GM20431 (cell line): ENCODE measurements around the gene PIK3IP1.
"Not testable (repeated sequence)": the region's sequence is repeated elsewhere in the genome, so short reads cannot be mapped to it uniquely, and the experiment has no call there.

Experiments used
- in situ Hi-C: fragments of 300-500 bp; cut with MseI, MboI; formaldehyde crosslinking; loops from one replicate; pipeline ENCODE4 v1.15.0; 2020; ENCODE audit warnings: low sequenced_read_pairs; ENCODE audit not compliant: unreplicated experiment

Gene PIK3IP1

DNA sequence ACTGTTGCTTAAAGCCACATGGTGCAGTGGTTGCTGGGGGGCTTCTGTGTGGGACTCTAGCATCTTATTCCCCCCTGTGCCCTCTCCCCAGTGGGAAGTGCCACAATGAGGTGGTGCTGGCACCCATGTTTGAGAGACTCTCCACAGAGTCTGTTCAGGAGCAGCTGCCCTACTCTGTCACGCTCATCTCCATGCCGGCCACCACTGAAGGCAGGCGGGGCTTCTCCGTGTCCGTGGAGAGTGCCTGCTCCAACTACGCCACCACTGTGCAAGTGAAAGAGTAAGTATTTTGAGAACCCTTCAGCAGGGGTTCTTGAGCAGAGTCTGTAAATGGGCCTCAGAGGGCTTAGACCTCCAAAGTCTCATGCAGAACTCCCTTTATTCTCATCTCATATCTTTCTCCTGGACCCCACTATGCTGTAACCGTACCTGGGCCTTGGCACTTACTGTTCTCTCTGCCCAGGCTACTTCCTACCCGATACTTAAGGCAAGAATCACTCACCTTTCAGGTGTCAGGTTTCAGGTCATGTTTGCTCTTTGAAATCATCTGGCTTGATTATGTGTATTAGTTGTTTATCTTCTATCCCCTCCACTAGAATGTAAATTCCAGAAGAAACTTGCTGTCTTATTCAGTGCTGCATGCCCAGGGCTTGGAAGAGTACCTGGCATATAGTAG lies 32.4 kb downstream of the PIK3IP1 start:
- in situ Hi-C loops, result no loop called here

GRCh38 chr22:31253949-31254348 lies 38.3 kb downstream of the PIK3IP1 start:
- in situ Hi-C loops, result no loop called here

GRCh38 chr22:31250740-31251600 lies 41.3 kb downstream of the PIK3IP1 start:
- in situ Hi-C loops, result no loop called here

DNA sequence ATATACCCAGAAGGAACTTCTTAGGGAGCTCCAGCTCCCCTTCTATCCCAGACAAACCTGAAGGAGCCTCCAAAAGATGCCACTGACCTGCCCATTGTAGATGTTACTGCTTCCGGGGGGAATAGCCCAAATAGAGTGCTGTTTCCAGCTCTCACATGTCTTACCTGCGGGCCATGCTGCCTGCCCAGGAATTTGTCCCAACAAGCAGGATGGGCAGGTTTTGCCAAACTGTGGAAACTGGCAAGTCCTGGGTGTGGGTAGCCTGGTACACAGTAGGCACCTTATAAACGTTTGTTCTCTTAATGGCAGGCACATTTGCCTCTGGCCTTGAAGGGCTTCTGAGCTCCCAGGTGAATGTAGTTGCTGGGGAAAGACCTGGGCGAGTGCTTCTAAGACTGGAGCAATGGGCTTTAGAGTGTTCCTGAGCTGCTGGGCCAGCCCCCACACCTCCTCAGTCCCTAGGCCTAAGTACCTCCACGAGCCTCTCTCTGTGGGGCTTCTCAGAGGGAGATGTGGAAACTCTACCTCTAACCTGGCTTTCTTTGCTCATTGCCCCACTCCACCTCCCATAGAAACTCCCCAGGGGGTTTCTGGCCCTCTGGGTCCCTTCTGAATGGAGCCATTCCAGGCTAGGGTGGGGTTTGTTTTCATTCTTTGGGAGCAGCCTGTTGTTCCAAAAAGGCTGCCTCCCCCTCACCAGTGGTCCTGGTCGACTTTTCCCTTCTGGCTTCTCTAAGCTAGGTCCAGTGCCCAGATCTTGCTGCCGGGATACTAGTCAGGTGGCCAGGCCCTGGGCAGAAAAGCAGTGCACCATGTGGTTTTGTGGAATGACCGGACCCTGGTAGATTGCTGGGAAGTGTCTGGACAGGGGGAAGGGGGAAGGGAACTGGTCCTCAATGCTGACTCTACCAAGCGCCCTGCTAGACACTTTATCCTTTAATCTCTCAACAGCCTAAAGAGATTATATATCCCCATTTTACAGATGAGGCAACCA lies 43.0 kb downstream of the PIK3IP1 start:
- in situ Hi-C loops, result no loop called here

DNA sequence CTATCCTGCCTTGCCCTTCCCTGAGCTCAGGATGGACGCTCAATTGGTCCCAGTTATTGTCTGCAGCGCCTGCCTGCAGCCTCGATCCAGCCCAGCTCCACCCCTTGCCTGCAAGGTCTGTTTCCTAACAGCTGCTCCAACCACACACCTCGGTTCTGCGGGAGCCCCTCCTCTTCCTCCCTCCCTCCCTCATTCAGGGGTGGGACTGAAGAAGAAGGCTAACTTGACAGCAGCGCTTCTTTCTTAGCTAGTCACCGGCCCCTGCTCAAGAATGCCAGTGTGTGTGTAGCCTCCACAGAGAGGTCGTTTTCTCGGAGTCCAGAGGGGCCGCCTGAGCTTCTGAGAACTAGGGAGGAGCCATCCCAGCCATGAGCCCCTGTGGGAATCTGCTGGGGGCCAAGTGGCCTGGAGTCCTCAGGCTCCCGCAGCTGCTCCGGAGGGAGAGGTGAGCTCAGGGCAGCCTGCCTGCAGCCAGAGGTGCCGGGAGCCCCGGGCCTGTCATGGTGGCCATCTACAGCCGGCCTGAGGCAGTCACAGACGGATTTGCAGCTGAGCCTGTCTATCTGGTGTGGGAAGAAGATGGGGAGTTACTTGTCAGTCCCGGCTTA lies 44.0 kb downstream of the PIK3IP1 start:
- in situ Hi-C loops, result no loop called here

DNA sequence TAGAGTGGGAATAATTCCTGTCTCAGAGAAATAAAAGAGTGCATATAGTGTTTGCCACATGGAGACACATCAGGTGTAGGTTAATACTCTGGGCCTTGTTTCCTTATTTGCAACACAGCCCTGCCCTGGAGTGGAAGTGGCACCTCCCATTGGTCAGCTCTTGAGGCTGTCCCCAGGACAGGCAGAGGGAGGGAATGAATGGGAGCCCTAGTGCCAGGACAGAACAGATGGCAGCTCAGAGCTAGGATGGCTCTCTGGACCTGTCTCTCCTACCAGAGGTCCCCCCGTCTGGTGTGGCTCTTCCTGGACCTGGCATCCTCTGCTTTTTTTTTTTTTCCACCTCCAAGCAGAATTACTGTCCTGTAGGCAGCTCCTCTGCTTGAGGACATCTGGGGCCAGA lies 44.6 kb downstream of the PIK3IP1 start:
- in situ Hi-C loops, result no loop called here

DNA sequence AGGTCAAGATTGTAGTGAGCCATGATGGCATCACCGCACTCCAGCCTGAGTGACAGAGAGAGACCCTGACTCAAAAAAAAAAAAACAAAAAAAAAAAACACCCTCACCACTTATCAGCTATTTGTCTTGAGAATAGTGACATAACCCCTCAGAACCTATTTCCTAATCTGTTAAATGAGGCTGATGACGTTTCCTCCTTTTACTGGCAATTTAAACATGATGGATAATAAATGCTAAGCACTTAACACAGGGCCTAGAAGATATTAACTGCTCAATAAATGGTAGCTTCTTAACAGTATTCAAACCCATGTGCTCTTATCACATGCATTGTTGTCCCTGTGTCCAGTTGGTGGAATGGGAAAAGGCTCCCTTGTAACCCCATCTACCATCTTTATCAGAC lies 45.6 kb downstream of the PIK3IP1 start:
- in situ Hi-C loops, result no loop called here

GRCh38 chr22:31245998-31246397 lies 46.3 kb downstream of the PIK3IP1 start:
- in situ Hi-C loops, result not testable (repeated sequence)

- in situ Hi-C loops, result no loop called here
Observed at GRCh38 chr22:31244943-31245451, 47.3 kb downstream of the PIK3IP1 start.

DNA sequence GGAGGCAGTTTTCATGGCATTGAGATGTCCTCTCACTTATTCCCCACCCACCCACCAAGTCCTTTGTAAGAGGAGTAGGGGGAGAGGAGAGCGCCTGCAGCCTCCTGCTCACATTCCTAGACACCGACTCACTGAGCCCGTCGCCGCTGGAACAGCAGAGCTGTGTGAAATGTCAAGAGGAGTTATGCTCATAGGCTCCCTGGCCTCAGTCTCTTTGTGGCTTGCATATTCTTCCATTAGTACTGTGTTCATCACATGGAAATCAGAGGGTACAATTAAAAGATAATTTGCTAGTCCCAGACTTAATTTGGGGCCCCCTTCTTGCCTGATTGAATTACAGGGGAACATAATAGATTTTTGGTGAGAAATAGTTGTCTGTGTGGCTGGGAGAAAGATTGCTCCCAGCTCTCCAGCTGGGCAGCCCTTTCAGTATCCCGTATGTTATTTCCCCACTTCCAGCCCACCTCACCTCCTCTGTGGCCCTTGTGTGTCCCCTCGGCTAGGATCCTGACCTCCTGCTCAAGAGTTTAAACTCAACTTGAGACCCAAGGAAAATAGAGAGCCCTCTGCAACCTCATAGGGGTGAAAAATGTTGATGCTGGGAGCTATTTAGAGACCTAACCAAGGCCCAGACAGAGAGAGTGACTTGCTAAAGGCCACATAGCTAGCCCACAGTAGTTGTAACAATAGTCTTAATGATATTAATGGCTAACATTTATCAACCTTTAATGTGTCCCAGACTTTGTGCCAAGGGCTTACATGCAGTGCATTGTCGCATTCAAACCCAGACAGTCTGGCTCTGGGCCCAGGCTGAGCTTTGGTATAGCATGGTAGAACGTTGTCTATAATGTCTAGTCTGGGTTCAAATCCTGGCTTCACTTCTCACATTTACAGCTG lies 48.0 kb downstream of the PIK3IP1 start:
- in situ Hi-C loops, result no loop called here

DNA sequence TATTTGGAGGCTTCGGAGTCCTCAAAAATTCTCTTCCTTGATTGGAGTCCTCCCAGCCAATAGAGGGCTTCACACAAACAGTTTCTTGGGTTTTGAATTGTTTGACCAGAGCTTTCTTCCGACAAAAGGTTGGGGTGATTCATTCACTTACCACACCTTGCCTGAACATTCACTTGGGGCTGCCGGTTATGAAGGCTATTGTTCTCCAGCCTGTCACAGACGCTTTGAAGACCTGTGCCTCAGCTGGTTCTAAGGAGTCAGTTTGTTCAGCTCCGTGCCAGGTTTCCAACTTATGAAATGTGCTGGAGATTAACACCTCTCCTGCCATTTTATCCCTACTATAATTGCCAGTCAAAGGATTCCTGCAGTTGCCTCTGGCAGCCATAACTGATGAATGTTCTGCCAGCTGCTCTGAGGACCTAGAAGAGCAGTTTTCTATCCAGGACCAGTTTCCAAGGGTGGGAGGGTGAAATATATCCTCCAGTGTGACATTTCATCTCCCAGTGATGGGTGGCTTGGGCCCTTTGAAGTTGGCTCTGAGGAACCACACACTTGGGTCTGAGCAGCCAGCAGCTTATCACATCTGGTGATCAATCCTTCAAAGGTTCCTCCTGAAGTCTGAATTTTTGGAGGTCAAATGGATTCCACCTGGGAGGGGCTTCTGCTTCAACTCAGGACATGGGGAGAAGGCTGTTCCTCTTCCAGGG lies 48.8 kb downstream of the PIK3IP1 start:
- in situ Hi-C loops, result no loop called here

- in situ Hi-C loops, result no loop called here
Observed at GRCh38 chr22:31241936-31242335, 50.4 kb downstream of the PIK3IP1 start.

DNA sequence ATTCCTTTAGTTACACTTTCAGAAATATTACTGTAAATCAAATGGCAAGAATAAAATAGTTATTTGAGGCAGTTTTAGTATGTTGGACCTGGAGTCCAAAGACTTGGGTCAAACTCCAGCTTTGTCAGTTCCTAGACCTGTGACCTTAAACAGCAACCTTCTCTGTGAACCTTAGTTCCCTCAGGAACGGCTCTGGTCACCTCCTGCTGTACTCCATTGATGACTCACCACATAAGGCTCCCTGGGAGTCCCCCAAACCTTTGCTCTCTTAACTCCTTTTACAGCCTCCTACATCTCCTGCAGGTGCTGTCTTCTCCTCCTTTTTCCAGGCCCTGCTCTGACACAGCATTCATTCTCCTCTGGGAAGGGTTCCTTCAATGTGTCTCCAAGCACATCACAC lies 51.1 kb downstream of the PIK3IP1 start:
- in situ Hi-C loops, result no loop called here

- in situ Hi-C loops, result no loop called here
Observed at GRCh38 chr22:31239771-31240370, 52.4 kb downstream of the PIK3IP1 start.

DNA sequence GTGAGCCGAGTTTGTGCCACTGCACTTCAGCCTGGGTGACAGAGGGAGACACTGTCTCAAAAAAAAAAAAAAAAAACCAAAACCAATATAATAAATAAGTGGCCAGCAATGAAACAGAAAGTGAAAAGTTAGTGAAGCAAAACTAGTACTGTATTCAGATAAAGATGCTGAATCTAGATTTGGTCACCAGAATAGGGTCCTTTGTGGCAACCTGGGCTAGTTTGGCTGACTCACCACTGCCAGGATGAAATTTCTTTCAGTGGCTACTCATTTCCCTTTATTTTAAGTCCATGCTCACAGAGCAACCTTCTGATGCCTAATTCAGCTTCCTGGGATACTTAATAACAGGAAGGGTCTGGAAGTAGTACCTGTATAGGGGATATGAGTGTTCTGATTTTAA lies 54.2 kb downstream of the PIK3IP1 start:
- in situ Hi-C loops, result no loop called here

DNA sequence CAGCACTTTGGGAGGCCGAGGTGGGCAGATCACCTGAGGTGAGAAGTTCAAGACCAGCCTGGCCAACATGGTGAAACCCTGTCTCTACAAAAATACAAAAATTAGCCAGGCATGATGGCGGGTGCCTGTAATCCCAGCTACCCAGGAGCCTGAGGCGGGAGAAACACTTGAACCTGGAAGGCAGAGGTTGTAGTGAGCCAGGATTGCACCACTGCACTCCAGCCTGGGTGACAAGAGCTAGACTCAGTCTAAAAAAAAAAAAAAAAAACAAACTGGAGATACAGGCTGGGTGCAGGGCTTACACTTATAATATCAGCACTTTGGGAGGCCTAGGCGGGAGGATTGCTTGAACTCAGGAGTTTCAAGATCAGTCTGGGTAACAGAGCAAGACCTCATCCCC lies 56.2 kb downstream of the PIK3IP1 start:
- in situ Hi-C loops, result not testable (repeated sequence)

- in situ Hi-C loops, result no loop called here
Observed at GRCh38 chr22:31235081-31235480, 57.2 kb downstream of the PIK3IP1 start.

DNA sequence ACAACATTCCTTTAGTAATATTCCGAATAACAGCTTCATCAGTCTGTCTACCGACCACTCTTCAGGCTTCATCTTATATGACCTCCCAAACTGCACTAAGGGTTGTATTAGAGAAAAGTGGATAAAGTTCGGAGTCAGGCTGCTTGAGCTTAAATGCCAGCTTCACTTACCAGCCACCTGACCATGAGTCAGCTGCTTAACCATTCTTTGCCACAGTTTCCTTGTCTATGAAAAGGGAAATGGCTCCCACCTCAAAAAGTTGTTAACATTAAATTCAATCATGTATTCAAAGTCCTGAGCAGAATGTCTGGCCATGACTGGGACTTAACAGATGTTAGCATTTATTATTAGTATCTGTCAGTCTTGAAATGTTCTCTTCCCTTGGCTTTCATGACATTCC lies 59.3 kb downstream of the PIK3IP1 start:
- in situ Hi-C loops, result no loop called here
